ENCODE results near the gene ITGA8. TPM values are rescaled to one million over a fixed set of nuclear protein-coding genes. Genes with fewer than 3 reads are reported as not detected.

ITGA8 gene
- total and polyA plus RNA-seq, 7 experiments from 2014 or later = not detected

- Histone ChIP-seq H3K4me1 (ENCODE audit: control insufficient read depth in 2 of 2, insufficient read depth in 2 of 2, low read length in 2 of 2) (no peaks in the 10 kb centered on the region), H3K27me3 (ENCODE audit: control insufficient read depth in 2 of 2, insufficient read depth in 2 of 2, low read length in 2 of 2) (no peaks in the 10 kb centered on the region), H3K4me3 (ENCODE audit: low read length) (no peak overlapping the region), H3K27ac (ENCODE audit: low read depth, low read length) (no peak overlapping the region), H3K36me3 (ENCODE audit: control insufficient read depth in 2 of 3, insufficient read depth in 3 of 3, low read length in 3 of 3) (no peaks in the 10 kb centered on the region), H3K9me3 (ENCODE audit: control insufficient read depth in 2 of 3, low read length in 3 of 3) (no peaks in the 10 kb centered on the region)
- Mint-ChIP-seq H3K4me1 (peaks cover 0 to 3% (median 0%) of the 10 kb centered on the region in 7 donors), H3K27me3 (peaks cover 2 to 16% (median 6%) of the 10 kb centered on the region in 5 donors), H3K9me3 (peaks cover 0 to 2% (median 0%) of the 10 kb centered on the region in 11 donors), H3K27ac (no peak overlapping the region), H3K36me3 (no peaks in the 10 kb centered on the region), H3K4me3 (no peak overlapping the region)
- POLR2A ChIA-PET = interaction anchor here (1.0 kb wide), 1 partner anchor 16 kb away, joined by 3 read pairs; the partner anchor contains the start of gene ITGA8
- CTCF ChIA-PET = no interaction called here
- intact Hi-C loops (cut with micrococcal nuclease) = no loop called here
- DNase-seq (no peak), ATAC-seq (no peak)
Observed at GRCh38 chr10:15703944-15704580, 15.7 kb downstream of the ITGA8 start.

- Mint-ChIP-seq H3K9me3 (peaks cover 0 to 5% (median 0%) of the 10 kb centered on the region in 11 donors), H3K27ac (no peak overlapping the region), H3K27me3 (peaks cover 2 to 16% (median 6%) of the 10 kb centered on the region in 5 donors), H3K4me3 (no peak overlapping the region), H3K4me1 (peaks cover 0 to 3% (median 0%) of the 10 kb centered on the region in 7 donors), H3K36me3 (no peaks in the 10 kb centered on the region)
- DNase-seq (no peak), ATAC-seq (no peak)
- Histone ChIP-seq H3K9me3 (ENCODE audit: control insufficient read depth in 2 of 3, low read length in 3 of 3) (no peaks in the 10 kb centered on the region), H3K4me1 (ENCODE audit: control insufficient read depth in 2 of 2, insufficient read depth in 2 of 2, low read length in 2 of 2) (no peaks in the 10 kb centered on the region), H3K4me3 (ENCODE audit: low read length) (no peak overlapping the region), H3K27ac (ENCODE audit: low read depth, low read length) (no peak overlapping the region), H3K27me3 (ENCODE audit: control insufficient read depth in 2 of 2, insufficient read depth in 2 of 2, low read length in 2 of 2) (no peaks in the 10 kb centered on the region), H3K36me3 (ENCODE audit: control insufficient read depth in 2 of 3, insufficient read depth in 3 of 3, low read length in 3 of 3) (no peaks in the 10 kb centered on the region)
- ChIA-PET CTCF (no interaction called here), POLR2A (interaction anchor here (1.0 kb wide), 1 partner anchor 16 kb away, joined by 3 read pairs; the partner anchor contains the start of gene ITGA8)
- intact Hi-C loops (cut with micrococcal nuclease) = no loop called here
Observed at GRCh38 chr10:15703151-15703880, 16.4 kb downstream of the ITGA8 start.

GRCh38 chr10:15700078-15700674, 19.5 kb downstream of the ITGA8 start:
- no peak for ATAC-seq
- no peak overlapping the region for H3K27ac Mint-ChIP-seq
- CTCF ChIA-PET = no interaction called here

GRCh38 chr10:15695852-15696251, 23.9 kb downstream of the ITGA8 start:
- H3K9me3 Mint-ChIP-seq = peaks cover 0 to 9% (median 0%) of the 10 kb centered on the region in 11 donors
- peaks cover 0 to 3% (median 0%) of the 10 kb centered on the region in 7 donors for H3K4me1 Mint-ChIP-seq
- Histone ChIP-seq H3K4me1 (ENCODE audit: control insufficient read depth in 2 of 2, insufficient read depth in 2 of 2, low read length in 2 of 2) (no peaks in the 10 kb centered on the region), H3K9me3 (ENCODE audit: control insufficient read depth in 2 of 3, low read length in 3 of 3) (no peaks in the 10 kb centered on the region), H3K4me3 (ENCODE audit: low read length) (no peak overlapping the region), H3K36me3 (ENCODE audit: control insufficient read depth in 2 of 3, insufficient read depth in 3 of 3, low read length in 3 of 3) (no peaks in the 10 kb centered on the region), H3K27ac (ENCODE audit: low read depth, low read length) (no peak overlapping the region), H3K27me3 (ENCODE audit: control insufficient read depth in 2 of 2, insufficient read depth in 2 of 2, low read length in 2 of 2) (no peaks in the 10 kb centered on the region)
- H3K4me3 Mint-ChIP-seq = no peak overlapping the region
- POLR2A ChIA-PET = no interaction called here
- ATAC-seq = no peak
- H3K36me3 Mint-ChIP-seq = no peaks in the 10 kb centered on the region
- peaks cover 12 to 22% (median 16%) of the 10 kb centered on the region in 5 donors for H3K27me3 Mint-ChIP-seq
- intact Hi-C loops (cut with micrococcal nuclease) = no loop called here
- H3K27ac Mint-ChIP-seq = no peak overlapping the region
- DNase-seq = no peak
- CTCF ChIA-PET = no interaction called here

More at GRCh38 chr10:15700078-15700674, 19.5 kb downstream of the ITGA8 start:
- H3K4me1 ChIP-seq (ENCODE audit: control insufficient read depth in 2 of 2, insufficient read depth in 2 of 2, low read length in 2 of 2) = no peaks in the 10 kb centered on the region
- Mint-ChIP-seq H3K4me1 (peaks cover 0 to 3% (median 0%) of the 10 kb centered on the region in 7 donors), H3K9me3 (peaks cover 0 to 9% (median 0%) of the 10 kb centered on the region in 11 donors), H3K27me3 (peaks cover 4 to 17% (median 14%) of the 10 kb centered on the region in 5 donors), H3K36me3 (no peaks in the 10 kb centered on the region), H3K4me3 (no peak overlapping the region)
- H3K4me3 ChIP-seq (ENCODE audit: low read length) = no peak overlapping the region
- no peaks in the 10 kb centered on the region for H3K36me3 ChIP-seq (ENCODE audit: control insufficient read depth in 2 of 3, insufficient read depth in 3 of 3, low read length in 3 of 3)
- H3K27me3 ChIP-seq (ENCODE audit: control insufficient read depth in 2 of 2, insufficient read depth in 2 of 2, low read length in 2 of 2) = no peaks in the 10 kb centered on the region
- no peaks in the 10 kb centered on the region for H3K9me3 ChIP-seq (ENCODE audit: control insufficient read depth in 2 of 3, low read length in 3 of 3)
- POLR2A ChIA-PET = no interaction called here
- H3K27ac ChIP-seq (ENCODE audit: low read depth, low read length) = no peak overlapping the region
- intact Hi-C loops (cut with micrococcal nuclease) = no loop called here
- no peak for DNase-seq

GRCh38 chr10:15690031-15690430, 29.7 kb downstream of the ITGA8 start:
- H3K4me1 ChIP-seq (ENCODE audit: control insufficient read depth in 2 of 2, insufficient read depth in 2 of 2, low read length in 2 of 2) = no peaks in the 10 kb centered on the region
- ATAC-seq (no peak), DNase-seq (no peak)
- POLR2A ChIA-PET = no interaction called here
- no peaks in the 10 kb centered on the region for H3K36me3 ChIP-seq (ENCODE audit: control insufficient read depth in 2 of 3, insufficient read depth in 3 of 3, low read length in 3 of 3)
- Mint-ChIP-seq H3K9me3 (no peaks in the 10 kb centered on the region), H3K4me3 (no peak overlapping the region), H3K36me3 (no peaks in the 10 kb centered on the region), H3K4me1 (no peaks in the 10 kb centered on the region), H3K27ac (no peak overlapping the region), H3K27me3 (peaks cover 22 to 47% (median 31%) of the 10 kb centered on the region in 5 donors)
- H3K9me3 ChIP-seq (ENCODE audit: control insufficient read depth in 2 of 3, low read length in 3 of 3) = no peaks in the 10 kb centered on the region
- no peak overlapping the region for H3K4me3 ChIP-seq (ENCODE audit: low read length)
- CTCF ChIA-PET = no interaction called here
- intact Hi-C loops (cut with micrococcal nuclease) = no loop called here
- H3K27ac ChIP-seq (ENCODE audit: low read depth, low read length) = no peak overlapping the region
- no peaks in the 10 kb centered on the region for H3K27me3 ChIP-seq (ENCODE audit: control insufficient read depth in 2 of 2, insufficient read depth in 2 of 2, low read length in 2 of 2)

GRCh38 chr10:15684768-15685167, 35.0 kb downstream of the ITGA8 start:
- Mint-ChIP-seq H3K4me3 (no peak overlapping the region), H3K4me1 (no peaks in the 10 kb centered on the region), H3K27ac (no peak overlapping the region), H3K27me3 (peaks cover 28 to 63% (median 40%) of the 10 kb centered on the region in 5 donors), H3K9me3 (peaks cover 0 to 2% (median 0%) of the 10 kb centered on the region in 11 donors), H3K36me3 (no peaks in the 10 kb centered on the region)
- Histone ChIP-seq H3K36me3 (ENCODE audit: control insufficient read depth in 2 of 3, insufficient read depth in 3 of 3, low read length in 3 of 3) (no peaks in the 10 kb centered on the region), H3K27ac (ENCODE audit: low read depth, low read length) (no peak overlapping the region), H3K4me1 (ENCODE audit: control insufficient read depth in 2 of 2, insufficient read depth in 2 of 2, low read length in 2 of 2) (no peaks in the 10 kb centered on the region), H3K4me3 (ENCODE audit: low read length) (no peak overlapping the region), H3K27me3 (ENCODE audit: control insufficient read depth in 2 of 2, insufficient read depth in 2 of 2, low read length in 2 of 2) (no peaks in the 10 kb centered on the region), H3K9me3 (ENCODE audit: control insufficient read depth in 2 of 3, low read length in 3 of 3) (no peaks in the 10 kb centered on the region)
- ChIA-PET POLR2A (no interaction called here), CTCF (no interaction called here)
- no peak for ATAC-seq
- intact Hi-C loops (cut with micrococcal nuclease) = no loop called here
- DNase-seq = no peak
